Ishikawa (cell line): Measurements from ENCODE around the gene PLCB1.

Source experiments
- CEBPB ChIP-seq: IDR thresholded peaks from 2 replicates; pipeline ENCODE4 v1.6.1; 2012
- EP300 ChIP-seq: IDR thresholded peaks from 2 replicates; pipeline ENCODE4 v1.6.1; 2012; ENCODE audit warnings: borderline replicate concordance
- FOXM1 ChIP-seq: IDR thresholded peaks from 2 replicates; pipeline ENCODE4 v1.6.1; 2012; ENCODE audit warnings: low read depth, borderline replicate concordance
- NFIC ChIP-seq: IDR thresholded peaks from 2 replicates; pipeline ENCODE4 v1.6.1; 2012
- RAD21 ChIP-seq: IDR thresholded peaks from 2 replicates; pipeline ENCODE4 v1.6.1; 2012; ENCODE audit warnings: low read depth
- REST ChIP-seq: IDR thresholded peaks from 2 replicates; pipeline ENCODE4 v1.6.1; 2012; ENCODE audit warnings: low read depth, mild to moderate bottlenecking
- TAF1 ChIP-seq: IDR thresholded peaks from 2 replicates; pipeline ENCODE4 v1.6.1; 2012; ENCODE audit warnings: low read depth, mild to moderate bottlenecking
- TCF12 ChIP-seq: IDR thresholded peaks from 2 replicates; pipeline ENCODE4 v1.6.1; 2012; ENCODE audit warnings: low read depth
- YY1 ChIP-seq: IDR thresholded peaks from 2 replicates; pipeline ENCODE4 v1.6.1; 2012; ENCODE audit warnings: low read depth
- TF ChIP-seq, protein P1 (sequence below): IDR thresholded peaks from 2 replicates; pipeline ENCODE4 v1.6.1; 2012

DNA sequence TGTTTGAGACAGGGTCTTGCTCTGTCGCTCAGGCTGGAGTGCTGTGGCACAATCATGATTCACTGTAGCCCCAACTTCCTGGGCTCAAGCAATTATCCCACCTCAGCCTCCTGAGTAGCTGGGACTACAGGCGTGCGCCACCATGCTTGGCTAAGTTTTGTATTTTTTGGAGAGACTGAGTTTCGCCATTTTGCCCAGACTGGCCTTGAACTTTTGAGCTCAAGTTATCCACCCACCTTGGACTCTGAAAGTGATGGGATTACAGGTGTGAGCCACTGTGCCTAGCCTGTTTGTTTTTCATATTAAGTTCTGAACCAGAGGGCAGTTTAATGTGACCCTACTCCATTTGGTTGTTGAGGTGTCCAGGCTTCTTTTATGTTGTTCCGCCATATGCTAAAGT lies 194.8 kb downstream of the PLCB1 start:
- no peak for TF ChIP-seq FOXM1
- TF ChIP-seq CEBPB = no peak
- TF ChIP-seq, protein P1, sequence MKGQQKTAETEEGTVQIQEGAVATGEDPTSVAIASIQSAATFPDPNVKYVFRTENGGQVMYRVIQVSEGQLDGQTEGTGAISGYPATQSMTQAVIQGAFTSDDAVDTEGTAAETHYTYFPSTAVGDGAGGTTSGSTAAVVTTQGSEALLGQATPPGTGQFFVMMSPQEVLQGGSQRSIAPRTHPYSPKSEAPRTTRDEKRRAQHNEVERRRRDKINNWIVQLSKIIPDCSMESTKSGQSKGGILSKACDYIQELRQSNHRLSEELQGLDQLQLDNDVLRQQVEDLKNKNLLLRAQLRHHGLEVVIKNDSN = no peak
- no peak for TF ChIP-seq YY1
- no peak for TF ChIP-seq NFIC
- no peak for TF ChIP-seq EP300
- TF ChIP-seq TAF1 = no peak
- no peak for TF ChIP-seq RAD21
- no peak for TF ChIP-seq REST
- no peak for TF ChIP-seq TCF12
